H1 (cell line): Measurements from ENCODE around the gene FIG4. TPM values are rescaled to one million over a fixed set of nuclear protein-coding genes. Genes with fewer than 3 reads are reported as not detected.
"Not testable (repeated sequence)": the region's sequence is repeated elsewhere in the genome, so short reads cannot be mapped to it uniquely, and the experiment has no call there.

Experiments used
- CTCF ChIA-PET: fragments of 300-600 bp; sonication (Branson Sonifier 250); formaldehyde crosslinking; loops from one replicate; lab custom pipeline; 2021; ENCODE audit not compliant: partially characterized antibody; lab: Charles Lee
- POLR2A ChIA-PET: fragments of 300-600 bp; sonication (Branson Sonifier 250); formaldehyde crosslinking; loops from one replicate; lab custom pipeline; 2021; ENCODE audit warnings: inconsistent platforms; ENCODE audit not compliant: partially characterized antibody; lab: Charles Lee
- DNase-seq, 2 experiments: peaks; one replicate each; pipeline versions ENCODE4 v3.0.0 to v3.0.0-alpha.2; 2010 to 2022; ENCODE audit warnings: low spot score in 2 of 2, low read depth in 1 of 2, mixed read lengths in 1 of 2
- FAIRE-seq: peaks from 2 replicates; lab custom pipeline; 2011; peaks lifted over from hg19 to GRCh38; lab: Jason Lieb, UNC
- H2AFZ ChIP-seq: 2 replicates; pipeline ENCODE4 v1.8.1; 2012; ENCODE audit warnings: low read length, inconsistent platforms
- H2AK5ac ChIP-seq: 2 replicates; pipeline ENCODE4 v1.6.1; 2013; ENCODE audit warnings: low read depth, low read length
- H2BK120ac ChIP-seq: replicated peaks from 2 replicates; pipeline ENCODE3; 2013; ENCODE audit warnings: low read depth, low read length, inconsistent platforms
- H2BK12ac ChIP-seq: 2 replicates; pipeline ENCODE4 v1.6.1; 2013; ENCODE audit warnings: low read depth, low read length
- H2BK15ac ChIP-seq: 2 replicates; pipeline ENCODE4 v1.6.1; 2013; ENCODE audit warnings: low read length
- H2BK20ac ChIP-seq: 2 replicates; pipeline ENCODE4 v1.6.1; 2013; ENCODE audit warnings: low read length
- H2BK5ac ChIP-seq: 2 replicates; pipeline ENCODE4 v1.6.1; 2013; ENCODE audit warnings: low read depth, low read length
- H3K14ac ChIP-seq: 2 replicates; pipeline ENCODE4 v1.6.1; 2013; ENCODE audit warnings: inconsistent platforms; ENCODE audit not compliant: insufficient read length
- H3K18ac ChIP-seq: 2 replicates; pipeline ENCODE4 v1.6.1; 2013; ENCODE audit warnings: low read length; ENCODE audit errors: extremely low read depth
- H3K23ac ChIP-seq: 2 replicates; pipeline ENCODE4 v1.6.1; 2013; ENCODE audit warnings: inconsistent platforms; ENCODE audit not compliant: insufficient read length
- H3K23me2 ChIP-seq: 2 replicates; pipeline ENCODE4 v1.6.1; 2013; ENCODE audit warnings: low read depth, low read length
- H3K27ac ChIP-seq: 2 replicates; pipeline ENCODE4 v1.6.1; 2011; ENCODE audit warnings: low read depth, low read length, inconsistent platforms
- H3K27me3 ChIP-seq, 4 experiments: replicated peaks in 1 of 4; 1 replicate in 1 of 4; 2 replicates in 3 of 4; pipeline versions ENCODE4 v1.6.1 to v1.8.1; 2011 to 2013; ENCODE audit warnings: low read length in 3 of 4, mild to moderate bottlenecking in 3 of 4, inconsistent platforms in 2 of 4, mixed read lengths in 2 of 4, moderate library complexity in 1 of 4; ENCODE audit not compliant: control insufficient read depth in 3 of 4, insufficient read depth in 3 of 4; ENCODE audit errors: extremely low read depth in 1 of 4
- H3K36me3 ChIP-seq, 4 experiments: 2 replicates each; pipeline versions ENCODE4 v1.6.1 to v1.8.1; 2011 to 2013; ENCODE audit warnings: mild to moderate bottlenecking in 4 of 4, low read length in 3 of 4, moderate library complexity in 2 of 4, control low read depth in 1 of 4, inconsistent platforms in 1 of 4; ENCODE audit not compliant: insufficient read depth in 4 of 4, control insufficient read depth in 2 of 4
- H3K4ac ChIP-seq: replicated peaks from 2 replicates; pipeline ENCODE3; 2013; ENCODE audit warnings: low read length, low read depth, mixed read lengths, inconsistent platforms; ENCODE audit not compliant: insufficient read length
- H3K4me1 ChIP-seq, 4 experiments: replicated peaks in 1 of 4; 1 replicate in 1 of 4; 2 replicates in 3 of 4; pipeline versions ENCODE4 v1.6.1 to v1.8.1; 2011 to 2013; ENCODE audit warnings: low read length in 3 of 4, inconsistent platforms in 2 of 4, mixed read lengths in 1 of 4; ENCODE audit not compliant: insufficient read depth in 4 of 4, control insufficient read depth in 3 of 4
- H3K4me2 ChIP-seq, 2 experiments: 2 replicates each; pipeline versions ENCODE4 v1.6.1 to v1.8.1; 2011 to 2013; ENCODE audit warnings: low read depth in 2 of 2, low read length in 2 of 2, control low read depth in 1 of 2, inconsistent platforms in 1 of 2, mild to moderate bottlenecking in 1 of 2; ENCODE audit not compliant: insufficient read depth in 1 of 2
- H3K4me3 ChIP-seq, 4 experiments: fragments of 200-600, 300-600 bp in 1 of 4; sonication (generic), shearing (Covaris generic), sonication (Bioruptor Twin) in 1 of 4; 2 replicates each; pipeline versions ENCODE4 v1.5.1 to v1.8.1; 2011 to 2016; ENCODE audit warnings: low read length in 4 of 4, low read depth in 3 of 4, control low read depth in 2 of 4, inconsistent platforms in 2 of 4, mild to moderate bottlenecking in 2 of 4, mixed read lengths in 1 of 4, moderate library complexity in 1 of 4; ENCODE audit not compliant: insufficient read depth in 2 of 4; ENCODE audit errors: extremely low read depth in 1 of 4
- H3K56ac ChIP-seq: replicated peaks from 2 replicates; pipeline ENCODE3; 2013; ENCODE audit warnings: low read depth, mild to moderate bottlenecking, mixed read lengths, low read length, inconsistent platforms; ENCODE audit not compliant: insufficient read length
- H3K79me1 ChIP-seq: 2 replicates; pipeline ENCODE4 v1.6.1; 2013; ENCODE audit warnings: low read depth, low read length, control low read depth
- H3K79me2 ChIP-seq, 2 experiments: 2 replicates each; pipeline versions ENCODE4 v1.6.1 to v1.8.1; 2012 to 2013; ENCODE audit warnings: low read length in 2 of 2, mild to moderate bottlenecking in 2 of 2, inconsistent platforms in 1 of 2; ENCODE audit not compliant: insufficient read depth in 2 of 2, control insufficient read depth in 1 of 2
- H3K9ac ChIP-seq, 4 experiments: replicated peaks in 1 of 4; 1 replicate in 1 of 4; 2 replicates in 3 of 4; pipeline versions ENCODE4 v1.6.1 to v1.8.1; 2011 to 2013; ENCODE audit warnings: low read depth in 3 of 4, low read length in 3 of 4, control low read depth in 2 of 4, mild to moderate bottlenecking in 2 of 4, moderate library complexity in 2 of 4, inconsistent platforms in 1 of 4; ENCODE audit errors: extremely low read depth in 1 of 4
- H3K9me3 ChIP-seq, 2 experiments: 2 replicates each; pipeline versions ENCODE4 v1.6.1 to v1.8.1; 2012 to 2013; ENCODE audit warnings: mild to moderate bottlenecking in 2 of 2, moderate library complexity in 2 of 2, control low read depth in 1 of 2, inconsistent platforms in 1 of 2, low read depth in 1 of 2, low read length in 1 of 2, mixed read lengths in 1 of 2; ENCODE audit not compliant: insufficient read depth in 2 of 2
- H4K20me1 ChIP-seq, 2 experiments: replicated peaks in 1 of 2; 2 replicates each; pipeline versions ENCODE3 to v1.8.1; 2011 to 2013; ENCODE audit warnings: inconsistent platforms in 2 of 2, low read length in 2 of 2, mild to moderate bottlenecking in 1 of 2; ENCODE audit not compliant: insufficient read depth in 2 of 2, control insufficient read depth in 1 of 2
- H4K5ac ChIP-seq: 2 replicates; pipeline ENCODE4 v1.6.1; 2013; ENCODE audit warnings: low read length, low read depth, mixed read lengths, inconsistent platforms; ENCODE audit not compliant: insufficient read length
- H4K8ac ChIP-seq: 2 replicates; pipeline ENCODE4 v1.8.0; 2013; ENCODE audit warnings: mild to moderate bottlenecking, moderate library complexity, low read length, inconsistent platforms; ENCODE audit not compliant: insufficient read depth; ENCODE audit errors: extremely low read depth
- H4K91ac ChIP-seq: replicated peaks from 2 replicates; pipeline ENCODE3; 2013; ENCODE audit warnings: low read length, mixed read lengths, inconsistent platforms; ENCODE audit not compliant: insufficient read length
- BACH1 ChIP-seq: IDR thresholded peaks from 2 replicates; pipeline ENCODE4 v1.6.1; 2012; ENCODE audit warnings: low read length, improper control_type of control experiment
- BRCA1 ChIP-seq: IDR thresholded peaks from 2 replicates; pipeline ENCODE4 v1.6.1; 2012; ENCODE audit warnings: low read depth, low read length, improper control_type of control experiment
- NRF1 ChIP-seq: IDR thresholded peaks from 2 replicates; pipeline ENCODE4 v1.6.1; 2011; ENCODE audit warnings: mild to moderate bottlenecking, low read depth, low read length, improper control_type of control experiment
- SIRT6 ChIP-seq: IDR thresholded peaks from one replicate; pipeline ENCODE4 v1.7.1; 2012; ENCODE audit warnings: low read length, inconsistent platforms
- ZNF274 ChIP-seq: IDR thresholded peaks from 2 replicates; pipeline ENCODE4 v1.7.0; 2012; ENCODE audit warnings: low read length, borderline replicate concordance; ENCODE audit errors: extremely low read depth
- WGBS, 2 experiments: shearing (Covaris generic) in 1 of 2; methylation state at CpG; one replicate each; pipeline versions ENCODE4 v1.1.6 to v1.1.7; 2013 to 2015; ENCODE audit warnings: low lambda C conversion rate in 2 of 2, mixed read lengths in 2 of 2, inconsistent platforms in 1 of 2, low coverage in 1 of 2, missing lambda C conversion rate in 1 of 2; ENCODE audit not compliant: insufficient replicate concordance in 2 of 2, insufficient coverage in 1 of 2, insufficient read length in 1 of 2; ENCODE audit errors: extremely low coverage in 1 of 2, missing lambda C conversion rate in 1 of 2; 5-methylcytosine and 5-hydroxymethylcytosine counted together
- polyA plus RNA-seq, 7 experiments: library from polyadenylated mRNA; depleted of rRNA in 3 of 7; stranded (reverse) in 5 of 7; unstranded in 2 of 7; fragments of >200 nt in 5 of 7; fragments of 200-250 nt in 2 of 7; gene quantifications; 1 replicate in 5 of 7; 2 replicates in 1 of 7; 4 replicates in 1 of 7; pipeline versions ENCODE4 v1.2.1 to v1.2.3, GENCODE V29; 2011 to 2013; ENCODE audit warnings: missing spikeins in 2 of 7, mixed read lengths in 2 of 7
- total RNA-seq: library from RNA; stranded (reverse); fragmentation: NEBNext Ultra II Directional; extraction: Animal tissue kit (Norgen Biotek cat#: 25700); gene quantifications from 2 replicates; pipeline ENCODE4 v1.2.1, GENCODE V29; 2021

Gene FIG4
- total and polyA plus RNA-seq, 2 of the 8 experiments (the other 6 are each of a cell fraction or from before 2014, with no cell fraction given), result 11.8 to 21.9 TPM

DNA sequence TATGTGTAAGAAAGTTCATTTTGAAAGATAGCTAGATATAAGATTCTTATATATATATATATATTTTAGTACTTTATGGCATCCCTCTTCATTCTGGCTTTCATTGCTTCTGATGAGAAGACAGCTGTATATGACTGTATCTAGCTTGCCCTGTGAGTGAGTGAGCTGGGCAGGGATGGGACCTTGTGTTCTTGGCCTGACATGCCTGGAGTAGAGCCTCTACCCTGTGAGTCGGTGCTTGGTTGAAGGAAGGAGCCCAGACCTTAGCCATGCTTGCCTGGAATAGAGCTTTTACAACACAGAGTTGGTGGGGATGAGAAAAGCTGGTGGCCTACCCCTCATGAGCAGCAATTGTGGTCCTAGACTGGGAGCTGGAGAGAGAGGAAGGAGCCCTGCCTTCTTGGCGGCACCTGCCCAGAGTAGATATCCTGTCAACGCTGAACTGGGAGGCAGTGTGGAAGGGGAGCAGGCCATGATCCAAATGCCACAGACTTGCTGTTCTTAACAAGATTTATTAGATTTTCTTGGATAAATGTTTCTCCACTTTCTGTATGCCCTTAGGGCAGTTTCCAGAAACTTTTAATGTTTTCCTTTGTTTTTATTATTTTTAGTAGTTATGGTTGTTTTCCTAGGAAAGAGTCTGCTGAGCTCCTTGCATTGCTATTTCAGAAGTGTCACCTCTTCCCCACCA, 31.6 kb downstream of the FIG4 start (continued):
- TF ChIP-seq SIRT6, result no peak
- no peak for TF ChIP-seq BACH1
- TF ChIP-seq BRCA1, result no peak
- TF ChIP-seq ZNF274, result no peak
- TF ChIP-seq NRF1, result no peak

DNA sequence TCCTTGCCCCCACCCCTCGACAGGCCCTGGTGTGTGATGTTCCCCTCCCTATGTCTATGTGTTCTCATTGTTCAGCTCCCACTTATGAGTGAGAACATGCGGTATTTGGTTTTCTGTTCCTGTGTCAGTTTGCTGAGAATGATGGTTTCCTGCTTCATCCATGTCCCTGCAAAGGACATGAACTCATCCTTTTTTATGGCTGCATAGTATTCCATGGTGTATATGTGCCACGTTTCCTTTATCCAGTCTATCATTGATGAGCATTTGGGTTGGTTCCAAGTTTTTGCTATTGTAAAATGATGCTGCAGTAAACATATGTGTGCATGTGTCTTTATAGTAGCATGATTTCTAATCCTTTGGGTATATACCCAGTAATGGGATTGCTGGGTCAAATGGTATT, 34.2 kb downstream of the FIG4 start:
- 83% methylated on average over 3 of the region's 3 CpGs; no CpG with 5 or more reads in 1 of the 2 experiments for WGBS, 2 experiments
- H3K4me1 ChIP-seq, H3K23ac ChIP-seq, H3K9me3 ChIP-seq, H2BK15ac ChIP-seq, H3K4me3 ChIP-seq, H3K14ac ChIP-seq, H2AFZ ChIP-seq, H3K27ac ChIP-seq, POLR2A ChIA-PET, H2BK120ac ChIP-seq, H3K56ac ChIP-seq, DNase-seq, H4K8ac ChIP-seq, H4K5ac ChIP-seq, H4K91ac ChIP-seq, H3K18ac ChIP-seq, H3K4me2 ChIP-seq, H2BK12ac ChIP-seq, H3K4ac ChIP-seq, H3K79me1 ChIP-seq, H2BK5ac ChIP-seq, H3K36me3 ChIP-seq, H2BK20ac ChIP-seq, H4K20me1 ChIP-seq, H3K79me2 ChIP-seq, FAIRE-seq, H3K23me2 ChIP-seq, H3K27me3 ChIP-seq, H2AK5ac ChIP-seq, H3K9ac ChIP-seq: not testable (repeated sequence)
- CTCF ChIA-PET, result interaction anchor here (1.4 kb wide), 1 partner anchor 58 kb away, joined by 3 read pairs; no protein-coding TSS in a partner anchor
